Vagina (tissue), 2 donors: ENCODE data around the gene ADCY5. TPM values are rescaled to one million over a fixed set of nuclear protein-coding genes. Genes with fewer than 3 reads are reported as not detected.
"Not testable (repeated sequence)": the region's sequence is repeated elsewhere in the genome, so short reads cannot be mapped to it uniquely, and the experiment has no call there.

Experiments used
- DNase-seq, 2 donors: peaks; one replicate each; pipeline ENCODE4 v3.0.0-alpha.2; 2017; ENCODE audit errors: extremely low spot score in 2 of 2
- H3K27ac ChIP-seq: fragments of 200-600 bp; sonication (generic); one replicate; pipeline ENCODE4 v1.5.1; 2019
- H3K27me3 ChIP-seq: fragments of 200-600 bp; sonication (generic); one replicate; pipeline ENCODE4 v1.5.1; 2019
- H3K36me3 ChIP-seq, 2 donors: fragments of 200-600 bp; sonication (generic); one replicate each; pipeline ENCODE4 v1.5.1; 2017 to 2019
- H3K4me1 ChIP-seq: fragments of 200-600 bp; sonication (generic); one replicate; pipeline ENCODE4 v1.5.1; 2019
- H3K4me3 ChIP-seq, 2 donors: fragments of 200-600 bp; sonication (generic); 1 replicate in 1 of 2; 2 replicates in 1 of 2; pipeline ENCODE4 v1.5.1; 2016 to 2019
- H3K9me3 ChIP-seq: fragments of 200-600 bp; sonication (generic); one replicate; pipeline ENCODE4 v1.5.1; 2019
- CTCF ChIP-seq, 3 experiments: fragments of 450-650 bp in 2 of 3; fragments of 200-600 bp in 1 of 3; sonication (generic) in 1 of 3; IDR thresholded peaks; one replicate each; pipeline ENCODE4 v1.5.1; 2017 to 2019; ENCODE audit warnings: antibody characterized with exemption in 3 of 3, mild to moderate bottlenecking in 2 of 3, moderate library complexity in 2 of 3
- POLR2A ChIP-seq, 2 donors: fragments of 450-650 bp; IDR thresholded peaks; one replicate each; pipeline ENCODE4 v1.6.1; 2017; ENCODE audit warnings: antibody characterized with exemption in 2 of 2, mild to moderate bottlenecking in 2 of 2, moderate library complexity in 2 of 2
- POLR2AphosphoS5 ChIP-seq, 2 donors: sonication (generic); formaldehyde crosslinking; IDR thresholded peaks; one replicate each; pipeline ENCODE4 v1.9.0; 2017; ENCODE audit warnings: antibody characterized with exemption in 2 of 2, mild to moderate bottlenecking in 2 of 2, low read depth in 1 of 2; ENCODE audit not compliant: insufficient read depth in 1 of 2
- intact Hi-C: fragments of 100-400 bp; cut with DNase I; formaldehyde crosslinking; loops from one replicate; pipeline ENCODE4 v1.15.1; 2023
- total RNA-seq: library from RNA; depleted of rRNA; stranded (reverse); fragments of >200 nt; gene quantifications from one replicate; pipeline ENCODE4 v1.2.3, GENCODE V29; 2016

The ADCY5 gene
- 16.7 TPM for total RNA-seq

- Histone ChIP-seq H3K36me3 (no peaks in the 10 kb centered on the region), H3K4me1 (peaks cover 23% of the 10 kb centered on the region), H3K9me3 (no peaks in the 10 kb centered on the region), H3K4me3 (peak within 1 kb of the TSS; percentile 58 to 77), H3K27me3 (no peaks in the 10 kb centered on the region), H3K27ac (peak within 1 kb of the TSS; percentile 82)
- TF ChIP-seq POLR2A (IDR thresholded peaks at IDR 0.05) (no peak), POLR2AphosphoS5 (IDR thresholded peaks at IDR 0.05; ENCODE audit: insufficient read depth in 1 of 2, low read depth in 1 of 2) (peak in 1 of 2 donors; percentile 18)
- intact Hi-C loops, result loop anchor here (2.0 kb wide), 1 partner anchor 118 kb away; no protein-coding TSS in a partner anchor
- DNase-seq, result no peak
Observed at GRCh38 chr3:123448536-123449101, at the start of gene ADCY5. ADCY5 (minus strand) TSS chr3:123449090; CDS start chr3:123448545, 545 bp downstream.

GRCh38 chr3:123493912-123494311 lies 45.0 kb upstream of the ADCY5 start:
- H3K27me3 ChIP-seq, result no peaks in the 10 kb centered on the region
- no peak for DNase-seq
- peaks cover 0 to 24% of the 10 kb centered on the region in 2 donors for H3K36me3 ChIP-seq
- H3K9me3 ChIP-seq, result no peaks in the 10 kb centered on the region
- H3K4me3 ChIP-seq, result no peak overlapping the region
- intact Hi-C loops, result no loop called here
- TF ChIP-seq POLR2AphosphoS5 (IDR thresholded peaks at IDR 0.05; ENCODE audit: insufficient read depth in 1 of 2, low read depth in 1 of 2), result no peak
- TF ChIP-seq POLR2A (IDR thresholded peaks at IDR 0.05), result no peak
- no peak for TF ChIP-seq CTCF (IDR thresholded peaks at IDR 0.05)
- no peak overlapping the region for H3K27ac ChIP-seq
- H3K4me1 ChIP-seq, result no peaks in the 10 kb centered on the region

GRCh38 chr3:123491966-123492587 lies 43.2 kb upstream of the ADCY5 start:
- TF ChIP-seq POLR2A (IDR thresholded peaks at IDR 0.05), result no peak
- TF ChIP-seq POLR2AphosphoS5 (IDR thresholded peaks at IDR 0.05; ENCODE audit: insufficient read depth in 1 of 2, low read depth in 1 of 2), result no peak
- TF ChIP-seq CTCF (IDR thresholded peaks at IDR 0.05), result no peak
- intact Hi-C loops, result no loop called here
- H3K4me1 ChIP-seq, result no peaks in the 10 kb centered on the region
- H3K9me3 ChIP-seq, result no peaks in the 10 kb centered on the region
- no peak for DNase-seq
- no peak overlapping the region for H3K4me3 ChIP-seq
- H3K36me3 ChIP-seq, result peaks cover 0 to 20% of the 10 kb centered on the region in 2 donors
- no peaks in the 10 kb centered on the region for H3K27me3 ChIP-seq
- no peak overlapping the region for H3K27ac ChIP-seq

- Histone ChIP-seq H3K27me3 (no peaks in the 10 kb centered on the region), H3K27ac (no peak overlapping the region), H3K4me1 (no peaks in the 10 kb centered on the region), H3K9me3 (no peaks in the 10 kb centered on the region), H3K36me3 (peaks cover 0 to 11% of the 10 kb centered on the region in 2 donors), H3K4me3 (no peak overlapping the region)
- intact Hi-C loops, result loop anchor here (5.0 kb wide), 1 partner anchor 162 kb away; no protein-coding TSS in a partner anchor
- no peak for TF ChIP-seq POLR2A (IDR thresholded peaks at IDR 0.05)
- peak; percentile 47 to 85 (median 78) for TF ChIP-seq CTCF (IDR thresholded peaks at IDR 0.05)
- no peak for DNase-seq
Observed at GRCh38 chr3:123489400-123490004, 40.6 kb upstream of the ADCY5 start.

- no peak for DNase-seq
- peaks cover 0 to 8% of the 10 kb centered on the region in 2 donors for H3K36me3 ChIP-seq
- H3K27ac ChIP-seq, result no peak overlapping the region
- H3K9me3 ChIP-seq, result no peaks in the 10 kb centered on the region
- no peak overlapping the region for H3K4me3 ChIP-seq
- H3K4me1 ChIP-seq, result no peaks in the 10 kb centered on the region
- H3K27me3 ChIP-seq, result no peaks in the 10 kb centered on the region
- intact Hi-C loops, result loop anchor here (5.0 kb wide), 1 partner anchor 161 kb away; no protein-coding TSS in a partner anchor
- TF ChIP-seq POLR2AphosphoS5 (IDR thresholded peaks at IDR 0.05; ENCODE audit: insufficient read depth in 1 of 2, low read depth in 1 of 2) (no peak), CTCF (IDR thresholded peaks at IDR 0.05) (no peak), POLR2A (IDR thresholded peaks at IDR 0.05) (no peak)
Observed at GRCh38 chr3:123488645-123489347, 39.9 kb upstream of the ADCY5 start.

- not testable (repeated sequence) for DNase-seq, H3K4me1 ChIP-seq, H3K36me3 ChIP-seq, H3K4me3 ChIP-seq, H3K27me3 ChIP-seq, H3K9me3 ChIP-seq, H3K27ac ChIP-seq
- intact Hi-C loops, result loop anchor here (5.0 kb wide), 1 partner anchor 160 kb away; no protein-coding TSS in a partner anchor
Observed at GRCh38 chr3:123487063-123487462, 38.2 kb upstream of the ADCY5 start.
